Progenitor cell of endocrine pancreas (in vitro differentiated cells): ENCODE measurements around the gene PSMB7. TPM values are rescaled to one million over a fixed set of nuclear protein-coding genes. Genes with fewer than 3 reads are reported as not detected.
"Not testable (repeated sequence)": the region's sequence is repeated elsewhere in the genome, so short reads cannot be mapped to it uniquely, and the experiment has no call there.

ENCODE experiments used
- DNase-seq: peaks from one replicate; pipeline ENCODE4 v3.0.0; 2021; ENCODE audit warnings: low spot score; ENCODE audit not compliant: unreplicated experiment
- H3K27ac Mint-ChIP-seq: 2 replicates; pipeline ENCODE4 v1.8.0; 2021; ENCODE audit warnings: mild to moderate bottlenecking, moderate library complexity, mixed read lengths
- H3K27me3 Mint-ChIP-seq: 2 replicates; pipeline ENCODE4 v1.8.0; 2021; ENCODE audit warnings: mixed read lengths
- H3K36me3 Mint-ChIP-seq: 2 replicates; pipeline ENCODE4 v1.8.0; 2022; ENCODE audit warnings: mixed read lengths; ENCODE audit not compliant: insufficient read depth
- H3K4me1 Mint-ChIP-seq: 2 replicates; pipeline ENCODE4 v1.8.0; 2021; ENCODE audit warnings: low read depth, mixed read lengths
- H3K4me3 Mint-ChIP-seq: 2 replicates; pipeline ENCODE4 v1.8.0; 2021; ENCODE audit warnings: low read depth, mild to moderate bottlenecking, moderate library complexity, mixed read lengths
- H3K9me3 Mint-ChIP-seq: 2 replicates; pipeline ENCODE4 v1.8.0; 2021; ENCODE audit warnings: low read depth, mixed read lengths
- total RNA-seq: library from RNA; stranded (reverse); gene quantifications from 2 replicates; pipeline ENCODE4 v1.2.1, GENCODE V29; 2021
- TF ChIP-seq, protein P1 (sequence below): fragments of 200-600 bp; sonication (generic); IDR thresholded peaks from one replicate; pipeline ENCODE4 v1.5.0; 2021; ENCODE audit warnings: antibody characterized with exemption, mild to moderate bottlenecking; ENCODE audit not compliant: unreplicated experiment

Gene PSMB7
- total RNA-seq, 1 donor from 2014 or later: 144 TPM

DNA sequence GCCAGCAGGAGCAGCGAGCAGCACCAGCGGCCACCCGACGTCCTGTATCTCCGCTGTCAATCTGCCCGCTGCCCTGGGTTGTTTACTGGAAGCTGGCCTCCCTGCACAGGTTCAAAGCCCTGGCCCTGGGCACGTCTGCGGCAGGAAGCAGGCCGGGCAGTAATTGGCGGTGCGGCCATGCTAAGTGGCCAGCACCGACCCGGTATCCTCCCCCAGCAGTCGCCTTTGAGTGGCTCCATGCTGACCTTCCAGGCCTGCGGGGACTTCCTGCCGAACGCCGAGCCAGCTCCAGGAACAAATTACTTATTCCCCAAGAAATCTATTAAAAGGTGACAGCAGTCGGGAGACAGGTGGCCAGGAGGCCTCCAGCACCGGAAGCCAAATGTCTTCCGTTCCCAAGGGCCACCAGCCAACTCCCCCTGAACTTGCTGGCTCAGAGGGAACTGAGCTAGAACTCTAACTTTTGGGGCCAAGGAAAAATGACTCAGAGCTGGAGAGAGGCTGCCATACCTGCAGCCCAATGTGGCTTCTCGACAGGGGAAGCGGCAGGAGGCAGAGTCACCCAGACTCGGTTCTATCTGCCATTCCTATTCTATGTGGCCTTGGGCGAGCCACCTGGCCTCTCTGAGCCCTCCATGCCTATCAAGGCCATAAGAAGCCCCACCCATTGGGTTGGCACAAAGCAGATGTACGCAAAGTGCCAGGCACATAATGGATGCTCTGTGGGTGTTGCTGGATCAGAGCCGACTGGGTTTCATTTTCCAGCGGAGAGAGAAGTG is 13.7 kb upstream of the PSMB7 start:
- Mint-ChIP-seq H3K27ac (no peak overlapping the region), H3K4me1 (no peaks in the 10 kb centered on the region), H3K9me3 (no peaks in the 10 kb centered on the region), H3K36me3 (no peaks in the 10 kb centered on the region), H3K27me3 (peaks cover 20% of the 10 kb centered on the region), H3K4me3 (no peak overlapping the region)
- TF ChIP-seq, protein P1, sequence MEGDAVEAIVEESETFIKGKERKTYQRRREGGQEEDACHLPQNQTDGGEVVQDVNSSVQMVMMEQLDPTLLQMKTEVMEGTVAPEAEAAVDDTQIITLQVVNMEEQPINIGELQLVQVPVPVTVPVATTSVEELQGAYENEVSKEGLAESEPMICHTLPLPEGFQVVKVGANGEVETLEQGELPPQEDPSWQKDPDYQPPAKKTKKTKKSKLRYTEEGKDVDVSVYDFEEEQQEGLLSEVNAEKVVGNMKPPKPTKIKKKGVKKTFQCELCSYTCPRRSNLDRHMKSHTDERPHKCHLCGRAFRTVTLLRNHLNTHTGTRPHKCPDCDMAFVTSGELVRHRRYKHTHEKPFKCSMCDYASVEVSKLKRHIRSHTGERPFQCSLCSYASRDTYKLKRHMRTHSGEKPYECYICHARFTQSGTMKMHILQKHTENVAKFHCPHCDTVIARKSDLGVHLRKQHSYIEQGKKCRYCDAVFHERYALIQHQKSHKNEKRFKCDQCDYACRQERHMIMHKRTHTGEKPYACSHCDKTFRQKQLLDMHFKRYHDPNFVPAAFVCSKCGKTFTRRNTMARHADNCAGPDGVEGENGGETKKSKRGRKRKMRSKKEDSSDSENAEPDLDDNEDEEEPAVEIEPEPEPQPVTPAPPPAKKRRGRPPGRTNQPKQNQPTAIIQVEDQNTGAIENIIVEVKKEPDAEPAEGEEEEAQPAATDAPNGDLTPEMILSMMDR: no peak
- DNase-seq: no peak

DNA sequence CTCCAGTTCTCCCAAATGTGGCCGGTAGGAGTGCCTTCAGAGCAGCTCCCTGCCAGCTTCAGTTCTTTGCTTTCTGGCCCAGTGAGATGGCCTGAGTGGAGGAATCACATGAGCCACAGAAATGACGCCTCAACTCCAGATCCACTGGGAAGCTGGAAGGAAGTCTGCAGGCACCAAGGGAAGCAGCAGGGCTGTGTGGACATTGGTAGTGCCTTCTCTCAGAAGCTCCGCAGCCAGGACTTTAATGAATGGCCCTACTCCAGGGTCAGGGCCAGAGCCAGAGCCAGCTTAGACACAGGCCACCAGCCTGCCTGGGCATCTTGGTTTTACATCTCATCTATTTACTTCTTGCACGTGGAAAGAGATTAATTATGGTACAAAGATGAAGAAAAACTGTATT is 12.0 kb upstream of the PSMB7 start:
- DNase-seq: no peak
- Mint-ChIP-seq H3K4me3 (no peak overlapping the region), H3K27me3 (peaks cover 17% of the 10 kb centered on the region), H3K9me3 (no peaks in the 10 kb centered on the region), H3K36me3 (no peaks in the 10 kb centered on the region), H3K4me1 (no peaks in the 10 kb centered on the region), H3K27ac (no peak overlapping the region)
- TF ChIP-seq, protein P1: no peak

DNA sequence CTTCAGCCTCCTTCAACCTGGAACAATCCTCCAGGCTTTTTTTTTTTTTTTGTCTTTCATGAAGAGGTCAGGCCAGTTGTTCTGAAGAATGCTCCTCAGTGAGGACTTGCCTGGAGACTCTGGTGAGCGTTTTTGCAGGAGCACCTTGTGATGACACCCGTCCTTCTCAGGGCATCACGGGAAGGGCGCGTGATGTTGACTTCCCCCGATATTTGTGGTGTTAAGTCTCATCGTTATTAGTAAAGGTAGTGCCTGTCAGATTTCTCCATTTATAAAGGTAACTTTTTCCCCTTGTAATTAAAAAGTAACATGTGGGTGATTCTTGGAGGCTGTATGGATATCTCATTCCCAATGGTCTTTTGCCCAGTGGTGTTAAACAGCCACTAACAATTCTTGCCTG is 11.1 kb upstream of the PSMB7 start:
- Mint-ChIP-seq H3K4me3 (no peak overlapping the region), H3K27ac (no peak overlapping the region), H3K36me3 (no peaks in the 10 kb centered on the region), H3K27me3 (peaks cover 19% of the 10 kb centered on the region), H3K4me1 (no peaks in the 10 kb centered on the region), H3K9me3 (no peaks in the 10 kb centered on the region)
- no peak for DNase-seq
- TF ChIP-seq, protein P1: no peak

DNA sequence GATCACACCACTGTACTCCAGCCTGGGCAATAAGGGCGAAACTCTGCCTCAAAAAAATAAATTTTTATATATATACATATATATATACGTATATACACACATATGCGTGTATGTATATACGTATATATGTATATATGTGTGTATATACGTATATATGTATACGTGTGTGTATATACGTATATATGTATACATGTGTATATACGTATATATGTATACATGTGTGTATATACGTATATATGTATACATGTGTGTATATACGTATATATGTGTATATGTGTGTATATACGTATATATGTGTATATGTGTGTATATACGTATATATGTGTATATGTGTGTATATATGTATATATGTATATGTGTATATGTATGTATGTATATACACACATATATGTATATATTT is 10.5 kb upstream of the PSMB7 start:
- H3K9me3 Mint-ChIP-seq, H3K27ac Mint-ChIP-seq, DNase-seq, H3K36me3 Mint-ChIP-seq, H3K4me1 Mint-ChIP-seq, H3K4me3 Mint-ChIP-seq: not testable (repeated sequence)
- peaks cover 19% of the 10 kb centered on the region for H3K27me3 Mint-ChIP-seq

DNA sequence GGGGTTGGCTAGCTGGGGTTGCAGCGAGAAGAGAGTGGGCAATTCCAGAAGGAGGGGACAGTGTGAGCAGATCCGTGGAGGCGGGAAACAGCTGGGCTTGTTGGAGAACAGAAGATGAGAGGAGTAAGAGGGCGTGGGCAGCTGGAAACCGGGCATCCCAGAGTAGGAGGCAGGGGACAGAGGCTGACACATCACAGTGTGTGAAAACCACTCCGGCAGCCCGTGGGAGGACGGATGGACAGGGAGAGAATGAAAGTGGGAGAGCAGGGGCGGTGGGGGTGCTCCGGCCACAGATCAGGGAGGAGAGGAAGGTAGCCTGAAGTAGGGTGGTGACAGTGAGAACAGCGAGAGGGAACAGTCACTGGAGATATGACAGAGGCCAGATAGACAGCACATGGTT is 8.3 kb upstream of the PSMB7 start:
- H3K27ac Mint-ChIP-seq: peak overlapping the region; percentile 9
- no peaks in the 10 kb centered on the region for H3K36me3 Mint-ChIP-seq
- no peaks in the 10 kb centered on the region for H3K9me3 Mint-ChIP-seq
- H3K27me3 Mint-ChIP-seq: peaks cover 19% of the 10 kb centered on the region
- DNase-seq: no peak
- no peaks in the 10 kb centered on the region for H3K4me1 Mint-ChIP-seq
- TF ChIP-seq, protein P1: no peak
- H3K4me3 Mint-ChIP-seq: no peak overlapping the region

DNA sequence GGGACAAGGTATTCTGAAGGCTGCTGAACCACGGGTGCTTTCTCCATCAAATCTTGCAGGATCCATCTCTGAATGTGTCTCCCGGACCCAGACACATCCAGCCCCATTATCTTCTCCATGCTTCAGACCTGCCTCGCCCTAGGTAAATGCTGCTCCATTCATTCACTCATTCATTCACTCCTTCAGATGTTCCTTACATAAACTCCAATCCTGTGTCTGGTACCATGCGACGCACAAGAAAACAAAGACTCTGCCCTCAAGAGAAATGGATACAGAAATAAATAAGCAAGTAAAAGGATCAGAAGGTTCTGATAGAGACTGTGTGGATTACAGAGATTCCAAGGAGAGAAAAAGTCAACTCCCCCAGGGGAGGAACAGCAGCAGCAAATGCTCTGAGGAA is 7.9 kb upstream of the PSMB7 start:
- Mint-ChIP-seq H3K27ac (no peak overlapping the region), H3K9me3 (no peaks in the 10 kb centered on the region), H3K36me3 (no peaks in the 10 kb centered on the region), H3K27me3 (peaks cover 19% of the 10 kb centered on the region), H3K4me3 (no peak overlapping the region), H3K4me1 (no peaks in the 10 kb centered on the region)
- TF ChIP-seq, protein P1: no peak
- no peak for DNase-seq
